Loucy (cell line): ENCODE results near the gene GADD45G.

Experiments
- H2AFZ ChIP-seq: fragments of 200-600 bp; sonication (generic); 2 replicates; pipeline ENCODE4 v1.6.0; 2016; ENCODE audit warnings: antibody characterized with exemption, mild to moderate bottlenecking, low read length, moderate library complexity
- H3F3A ChIP-seq: fragments of 200-600 bp; 2 replicates; pipeline ENCODE4 v1.6.0; 2016; ENCODE audit warnings: antibody characterized with exemption, low read depth, mild to moderate bottlenecking
- H3K27me3 ChIP-seq: fragments of 200-600 bp; sonication (generic); 2 replicates; pipeline ENCODE4 v1.6.1; 2014; ENCODE audit warnings: low read length, mild to moderate bottlenecking; ENCODE audit not compliant: insufficient read depth, poor library complexity, severe bottlenecking
- H3K36me3 ChIP-seq: fragments of 200-600 bp; sonication (generic); 2 replicates; pipeline ENCODE4 v1.6.1; 2016; ENCODE audit warnings: low read length; ENCODE audit not compliant: insufficient read depth
- H3K4me1 ChIP-seq: fragments of 200-600 bp; sonication (generic); 2 replicates; pipeline ENCODE4 v1.5.1; 2014; ENCODE audit warnings: low read length, mild to moderate bottlenecking; ENCODE audit not compliant: insufficient read depth, poor library complexity, severe bottlenecking
- H3K4me2 ChIP-seq: fragments of 200-600 bp; sonication (generic); 2 replicates; pipeline ENCODE4 v1.6.0; 2014; ENCODE audit warnings: antibody characterized with exemption, low read length, low read depth, mild to moderate bottlenecking; ENCODE audit not compliant: poor library complexity, severe bottlenecking
- H3K4me3 ChIP-seq: fragments of 200-600 bp; sonication (generic); 2 replicates; pipeline ENCODE4 v1.5.1; 2014; ENCODE audit warnings: low read length, mild to moderate bottlenecking, mixed read lengths; ENCODE audit not compliant: poor library complexity, severe bottlenecking
- H3K79me2 ChIP-seq: fragments of 200-600 bp; sonication (generic); 2 replicates; pipeline ENCODE4 v1.6.1; 2014; ENCODE audit warnings: low read length; ENCODE audit not compliant: insufficient read depth
- H3K9ac ChIP-seq: fragments of 200-600 bp; sonication (generic); 2 replicates; pipeline ENCODE4 v1.6.0; 2014; ENCODE audit warnings: mild to moderate bottlenecking, low read depth, low read length, moderate library complexity; ENCODE audit not compliant: poor library complexity, severe bottlenecking
- H3K9me2 ChIP-seq: fragments of 200-600 bp; sonication (generic); replicated peaks from 2 replicates; pipeline ENCODE4 v1.6.1; 2016; ENCODE audit warnings: low read depth, low read length, mixed read lengths
- H3K9me3 ChIP-seq: fragments of 200-600 bp; sonication (generic); 2 replicates; pipeline ENCODE4 v1.6.1; 2014; ENCODE audit warnings: mild to moderate bottlenecking, antibody characterized with exemption, low read length, low read depth; ENCODE audit not compliant: insufficient read depth
- H4K20me1 ChIP-seq: fragments of 200-600 bp; sonication (generic); 2 replicates; pipeline ENCODE4 v1.6.0; 2014; ENCODE audit warnings: antibody characterized with exemption, low read length, mild to moderate bottlenecking; ENCODE audit not compliant: insufficient read depth, poor library complexity, severe bottlenecking
- EZH2phosphoT487 ChIP-seq: fragments of 200-600 bp; IDR thresholded peaks from 2 replicates; pipeline ENCODE4 v1.6.1; 2018; ENCODE audit warnings: antibody characterized with exemption, mild to moderate bottlenecking, moderate library complexity, borderline replicate concordance
- TF ChIP-seq, protein P1 (sequence below): fragments of 200-600 bp; sonication (generic); conservative IDR thresholded peaks from 2 replicates; pipeline ENCODE4 v1.5.1; 2014; ENCODE audit warnings: mild to moderate bottlenecking, antibody characterized with exemption, low read length

The GADD45G gene

GRCh38 chr9:89642789-89643188 is 38.0 kb downstream of the GADD45G start:
- Histone ChIP-seq H3K79me2 (no peaks in the 10 kb centered on the region), H2AFZ (no peak overlapping the region), H3F3A (no peaks in the 10 kb centered on the region), H3K4me1 (no peaks in the 10 kb centered on the region), H3K27me3 (no peaks in the 10 kb centered on the region), H3K9me3 (no peaks in the 10 kb centered on the region), H3K9me2 (no peaks in the 10 kb centered on the region), H3K36me3 (no peaks in the 10 kb centered on the region), H3K4me3 (no peak overlapping the region), H4K20me1 (no peaks in the 10 kb centered on the region), H3K9ac (no peak overlapping the region), H3K4me2 (no peak overlapping the region)
- TF ChIP-seq, protein P1, sequence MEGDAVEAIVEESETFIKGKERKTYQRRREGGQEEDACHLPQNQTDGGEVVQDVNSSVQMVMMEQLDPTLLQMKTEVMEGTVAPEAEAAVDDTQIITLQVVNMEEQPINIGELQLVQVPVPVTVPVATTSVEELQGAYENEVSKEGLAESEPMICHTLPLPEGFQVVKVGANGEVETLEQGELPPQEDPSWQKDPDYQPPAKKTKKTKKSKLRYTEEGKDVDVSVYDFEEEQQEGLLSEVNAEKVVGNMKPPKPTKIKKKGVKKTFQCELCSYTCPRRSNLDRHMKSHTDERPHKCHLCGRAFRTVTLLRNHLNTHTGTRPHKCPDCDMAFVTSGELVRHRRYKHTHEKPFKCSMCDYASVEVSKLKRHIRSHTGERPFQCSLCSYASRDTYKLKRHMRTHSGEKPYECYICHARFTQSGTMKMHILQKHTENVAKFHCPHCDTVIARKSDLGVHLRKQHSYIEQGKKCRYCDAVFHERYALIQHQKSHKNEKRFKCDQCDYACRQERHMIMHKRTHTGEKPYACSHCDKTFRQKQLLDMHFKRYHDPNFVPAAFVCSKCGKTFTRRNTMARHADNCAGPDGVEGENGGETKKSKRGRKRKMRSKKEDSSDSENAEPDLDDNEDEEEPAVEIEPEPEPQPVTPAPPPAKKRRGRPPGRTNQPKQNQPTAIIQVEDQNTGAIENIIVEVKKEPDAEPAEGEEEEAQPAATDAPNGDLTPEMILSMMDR = no peak
- TF ChIP-seq EZH2phosphoT487 = no peak

GRCh38 chr9:89646189-89646939 is 41.6 kb downstream of the GADD45G start:
- Histone ChIP-seq H2AFZ (no peak overlapping the region), H3K4me1 (no peaks in the 10 kb centered on the region), H3K9me2 (no peaks in the 10 kb centered on the region), H3K79me2 (no peaks in the 10 kb centered on the region), H3K9me3 (no peaks in the 10 kb centered on the region), H4K20me1 (no peaks in the 10 kb centered on the region), H3K4me3 (no peak overlapping the region), H3K4me2 (no peak overlapping the region), H3K9ac (no peak overlapping the region), H3K27me3 (no peaks in the 10 kb centered on the region), H3K36me3 (no peaks in the 10 kb centered on the region), H3F3A (no peaks in the 10 kb centered on the region)
- TF ChIP-seq EZH2phosphoT487 = no peak
- TF ChIP-seq, protein P1 = no peak

GRCh38 chr9:89647366-89648128 is 42.7 kb downstream of the GADD45G start:
- H3K9me2 ChIP-seq = no peaks in the 10 kb centered on the region
- H3K36me3 ChIP-seq = no peaks in the 10 kb centered on the region
- H3K4me3 ChIP-seq = no peak overlapping the region
- no peaks in the 10 kb centered on the region for H3K79me2 ChIP-seq
- no peaks in the 10 kb centered on the region for H4K20me1 ChIP-seq
- no peak overlapping the region for H3K9ac ChIP-seq
- H3K9me3 ChIP-seq = no peaks in the 10 kb centered on the region
- no peaks in the 10 kb centered on the region for H3K4me1 ChIP-seq
- H3K4me2 ChIP-seq = no peak overlapping the region
- H3F3A ChIP-seq = no peaks in the 10 kb centered on the region
- no peak overlapping the region for H2AFZ ChIP-seq
- H3K27me3 ChIP-seq = no peaks in the 10 kb centered on the region
- TF ChIP-seq EZH2phosphoT487 = no peak
- TF ChIP-seq, protein P1 = no peak
